Breast epithelium (tissue), 3 donors: ENCODE measurements around the gene ACSL3.

ENCODE experiments used
- CTCF ChIP-seq, 3 donors: fragments of 450-650 bp; IDR thresholded peaks; one replicate each; pipeline ENCODE4 v1.5.1; 2016 to 2017; ENCODE audit warnings: antibody characterized with exemption in 3 of 3, mild to moderate bottlenecking in 3 of 3, moderate library complexity in 3 of 3
- POLR2A ChIP-seq: fragments of 450-650 bp; IDR thresholded peaks from one replicate; pipeline ENCODE4 v1.6.1; 2016; ENCODE audit warnings: antibody characterized with exemption, mild to moderate bottlenecking, moderate library complexity
- POLR2AphosphoS5 ChIP-seq, 3 donors: sonication (generic); formaldehyde crosslinking; IDR thresholded peaks; one replicate each; pipeline ENCODE4 v1.6.1; 2017; ENCODE audit warnings: antibody characterized with exemption in 3 of 3

DNA sequence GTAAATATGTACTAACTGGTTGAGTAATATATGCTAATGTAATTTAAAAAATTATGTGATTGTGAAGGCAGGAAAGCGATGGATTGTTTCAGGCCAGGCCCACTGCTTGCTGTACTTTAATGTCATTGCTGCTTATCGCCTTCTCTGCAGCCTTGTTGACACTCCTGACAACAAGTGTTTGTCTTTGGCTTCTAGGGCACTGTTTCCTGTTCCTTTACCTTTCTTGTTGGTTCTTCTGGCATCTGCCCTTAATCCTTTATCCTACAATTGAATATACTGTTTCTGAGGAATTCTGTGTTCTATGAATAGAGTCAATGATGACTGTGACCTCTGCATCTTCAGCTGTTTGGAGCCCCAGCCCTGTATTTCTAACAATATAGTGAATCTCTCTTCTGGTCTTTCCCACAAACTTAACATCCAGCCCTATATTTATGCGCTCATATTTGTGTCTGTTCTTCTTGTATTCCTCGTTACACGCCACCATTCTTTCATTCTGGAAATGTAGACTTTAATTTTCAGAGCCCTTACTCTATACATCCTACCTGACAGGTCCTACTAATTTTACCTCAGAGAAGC is 17.6 kb downstream of the ACSL3 start:
- TF ChIP-seq POLR2A (no peak), CTCF (IDR thresholded peaks at IDR 0.05) (no peak), POLR2AphosphoS5 (IDR thresholded peaks at IDR 0.05) (no peak)
